HuH-7 (cell line): ENCODE results near the gene DPP7.
"Not testable (repeated sequence)": the region's sequence is repeated elsewhere in the genome, so short reads cannot be mapped to it uniquely, and the experiment has no call there.

ENCODE experiments used
- DNase-seq: peaks from one replicate; pipeline ENCODE4 v3.0.0; 2011; ENCODE audit warnings: low spot score

Gene DPP7

GRCh38 chr9:137070906-137071275, 43.6 kb downstream of the DPP7 start:
- peak; percentile 68 for DNase-seq

GRCh38 chr9:137070201-137070905, 44.2 kb downstream of the DPP7 start, which contains the start of gene SAPCD2:
Gene SAPCD2 (minus strand): TSS chr9:137070557. CDS start chr9:137070460, 97 bp downstream.
- DNase-seq, result peak; percentile 96

- no peak for DNase-seq
Observed at GRCh38 chr9:137069508-137070091, 44.9 kb downstream of the DPP7 start.

GRCh38 chr9:137068539-137069507, 45.7 kb downstream of the DPP7 start:
- DNase-seq, result no peak

GRCh38 chr9:137067860-137068538, 46.5 kb downstream of the DPP7 start:
- DNase-seq, result peak; percentile 96

GRCh38 chr9:137066096-137066861, 48.3 kb downstream of the DPP7 start:
- no peak for DNase-seq

- DNase-seq, result no peak
Observed at GRCh38 chr9:137065336-137065967, 49.1 kb downstream of the DPP7 start.

- no peak for DNase-seq
Observed at GRCh38 chr9:137064880-137065164, 49.7 kb downstream of the DPP7 start.

- DNase-seq, result peak; percentile 84
Observed at GRCh38 chr9:137064027-137064879, 50.3 kb downstream of the DPP7 start.

GRCh38 chr9:137063311-137064026, 51.1 kb downstream of the DPP7 start:
- no peak for DNase-seq

GRCh38 chr9:137062798-137063197, 51.7 kb downstream of the DPP7 start:
- not testable (repeated sequence) for DNase-seq

GRCh38 chr9:137062384-137062783, 52.1 kb downstream of the DPP7 start:
- no peak for DNase-seq
